Endodermal cell (in vitro differentiated cells): ENCODE data around the gene MRPL33. TPM values are rescaled to one million over a fixed set of nuclear protein-coding genes. Genes with fewer than 3 reads are reported as not detected.

ENCODE experiments used
- DNase-seq: peaks from one replicate; pipeline ENCODE4 v3.0.0-alpha.2; 2017
- H3K27ac ChIP-seq: 2 replicates; pipeline ENCODE4 v1.5.1; 2013; ENCODE audit warnings: mild to moderate bottlenecking, low read depth, low read length, moderate library complexity
- H3K27me3 ChIP-seq: 2 replicates; pipeline ENCODE4 v1.6.1; 2013; ENCODE audit warnings: mild to moderate bottlenecking, low read length, moderate library complexity; ENCODE audit not compliant: insufficient read depth, control insufficient read depth, poor library complexity, severe bottlenecking
- H3K36me3 ChIP-seq: 2 replicates; pipeline ENCODE4 v1.7.0; 2013; ENCODE audit warnings: mild to moderate bottlenecking, low read length, moderate library complexity; ENCODE audit not compliant: control insufficient read depth, insufficient read depth
- H3K4me1 ChIP-seq: one replicate; pipeline ENCODE4 v1.7.0; 2013; ENCODE audit warnings: low read length; ENCODE audit not compliant: control insufficient read depth, insufficient read depth
- H3K4me3 ChIP-seq: 2 replicates; pipeline ENCODE4 v1.5.1; 2013; ENCODE audit warnings: mild to moderate bottlenecking, low read length, moderate library complexity
- H3K9ac ChIP-seq: 2 replicates; pipeline ENCODE4 v1.6.1; 2013; ENCODE audit warnings: mild to moderate bottlenecking, low read length, moderate library complexity; ENCODE audit not compliant: poor library complexity, severe bottlenecking; ENCODE audit errors: extremely low read depth
- H3K9me3 ChIP-seq: 2 replicates; pipeline ENCODE4 v1.6.1; 2013; ENCODE audit warnings: mild to moderate bottlenecking, low read length, moderate library complexity; ENCODE audit not compliant: control insufficient read depth
- H3K27ac Mint-ChIP-seq: 2 replicates; pipeline ENCODE4 v1.8.0; 2020; ENCODE audit warnings: mixed read lengths
- H3K27me3 Mint-ChIP-seq: 2 replicates; pipeline ENCODE4 v1.8.0; 2021; ENCODE audit warnings: mild to moderate bottlenecking, mixed read lengths; ENCODE audit not compliant: insufficient read depth
- H3K36me3 Mint-ChIP-seq: 2 replicates; pipeline ENCODE4 v1.8.0; 2020; ENCODE audit warnings: low read depth, mixed read lengths
- H3K4me1 Mint-ChIP-seq: 2 replicates; pipeline ENCODE4 v1.8.0; 2020; ENCODE audit warnings: mixed read lengths
- H3K4me3 Mint-ChIP-seq: 2 replicates; pipeline ENCODE4 v1.8.0; 2020; ENCODE audit warnings: mild to moderate bottlenecking, moderate library complexity, mixed read lengths
- H3K9me3 Mint-ChIP-seq: 2 replicates; pipeline ENCODE4 v1.8.0; 2020; ENCODE audit warnings: mild to moderate bottlenecking, mixed read lengths
- WGBS, 2 experiments: methylation state at CpG; one replicate each; pipeline versions ENCODE4 v1.1.5 to v1.1.7; 2013; ENCODE audit warnings: missing lambda C conversion rate in 2 of 2, mixed read lengths in 1 of 2; ENCODE audit not compliant: insufficient coverage in 1 of 2, insufficient read length in 1 of 2; 5-methylcytosine and 5-hydroxymethylcytosine counted together
- total RNA-seq, 2 donors: library from RNA; stranded (reverse); fragmentation: NEBNext Ultra II Directional in 1 of 2; extraction: Animal tissue kit (Norgen Biotek cat#: 25700) in 1 of 2; gene quantifications; 2 replicates in 1 of 2; 3 replicates in 1 of 2; pipeline ENCODE4 v1.2.1, GENCODE V29; 2021
- TF ChIP-seq, protein P1 (sequence below): fragments of 200-600 bp; sonication (generic); conservative IDR thresholded peaks from 2 replicates; pipeline ENCODE4 v1.5.0; 2021; ENCODE audit warnings: antibody characterized with exemption, mild to moderate bottlenecking

Gene MRPL33
- total RNA-seq, 2 donors from 2014 or later: 69.5 to 80.6 TPM

- DNase-seq: no peak
- H3K9me3 ChIP-seq: no peaks in the 10 kb centered on the region
- H3K27ac Mint-ChIP-seq: no peak overlapping the region
- H3K4me1 Mint-ChIP-seq: no peaks in the 10 kb centered on the region
- no peaks in the 10 kb centered on the region for H3K9me3 Mint-ChIP-seq
- no peaks in the 10 kb centered on the region for H3K36me3 Mint-ChIP-seq
- H3K27me3 Mint-ChIP-seq: peaks cover 3% of the 10 kb centered on the region
- WGBS, 2 experiments: 90 to 92% methylated on average over 3 to 4 of the region's 4 CpGs
- no peak overlapping the region for H3K27ac ChIP-seq
- H3K4me3 ChIP-seq: no peak overlapping the region
- H3K4me1 ChIP-seq: no peaks in the 10 kb centered on the region
- TF ChIP-seq, protein P1, sequence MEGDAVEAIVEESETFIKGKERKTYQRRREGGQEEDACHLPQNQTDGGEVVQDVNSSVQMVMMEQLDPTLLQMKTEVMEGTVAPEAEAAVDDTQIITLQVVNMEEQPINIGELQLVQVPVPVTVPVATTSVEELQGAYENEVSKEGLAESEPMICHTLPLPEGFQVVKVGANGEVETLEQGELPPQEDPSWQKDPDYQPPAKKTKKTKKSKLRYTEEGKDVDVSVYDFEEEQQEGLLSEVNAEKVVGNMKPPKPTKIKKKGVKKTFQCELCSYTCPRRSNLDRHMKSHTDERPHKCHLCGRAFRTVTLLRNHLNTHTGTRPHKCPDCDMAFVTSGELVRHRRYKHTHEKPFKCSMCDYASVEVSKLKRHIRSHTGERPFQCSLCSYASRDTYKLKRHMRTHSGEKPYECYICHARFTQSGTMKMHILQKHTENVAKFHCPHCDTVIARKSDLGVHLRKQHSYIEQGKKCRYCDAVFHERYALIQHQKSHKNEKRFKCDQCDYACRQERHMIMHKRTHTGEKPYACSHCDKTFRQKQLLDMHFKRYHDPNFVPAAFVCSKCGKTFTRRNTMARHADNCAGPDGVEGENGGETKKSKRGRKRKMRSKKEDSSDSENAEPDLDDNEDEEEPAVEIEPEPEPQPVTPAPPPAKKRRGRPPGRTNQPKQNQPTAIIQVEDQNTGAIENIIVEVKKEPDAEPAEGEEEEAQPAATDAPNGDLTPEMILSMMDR: no peak
- no peaks in the 10 kb centered on the region for H3K36me3 ChIP-seq
- no peak overlapping the region for H3K9ac ChIP-seq
- H3K4me3 Mint-ChIP-seq: no peak overlapping the region
- H3K27me3 ChIP-seq: no peaks in the 10 kb centered on the region
These were observed 41.9 kb upstream of the MRPL33 start for GRCh38 chr2:27729614-27730013.

DNA sequence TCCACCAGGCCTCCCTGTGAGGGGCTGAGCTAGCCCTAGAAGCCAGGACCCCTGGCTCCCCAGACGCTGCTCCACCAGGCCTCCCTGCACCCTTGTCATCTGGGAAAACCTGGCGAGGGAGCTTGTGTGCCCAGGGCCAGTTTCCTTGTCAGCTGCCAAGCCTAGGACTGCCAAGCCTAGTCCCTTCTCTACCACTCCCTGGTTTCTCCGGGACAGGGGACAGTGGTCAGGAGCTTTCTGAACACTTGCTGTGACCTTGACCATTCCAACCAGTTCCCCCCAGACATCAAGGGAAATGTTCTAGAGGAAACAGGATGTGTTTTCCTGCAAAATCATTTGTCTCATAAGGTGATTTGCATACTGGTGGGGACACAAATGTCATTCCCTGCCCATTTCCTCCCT lies 41.3 kb upstream of the MRPL33 start:
- Mint-ChIP-seq H3K4me1 (peaks cover 4% of the 10 kb centered on the region), H3K4me3 (no peak overlapping the region), H3K27me3 (peaks cover 3% of the 10 kb centered on the region), H3K27ac (no peak overlapping the region), H3K9me3 (no peaks in the 10 kb centered on the region), H3K36me3 (no peaks in the 10 kb centered on the region)
- TF ChIP-seq, protein P1: no peak
- Histone ChIP-seq H3K4me1 (no peaks in the 10 kb centered on the region), H3K36me3 (no peaks in the 10 kb centered on the region), H3K4me3 (no peak overlapping the region), H3K9ac (no peak overlapping the region), H3K27ac (no peak overlapping the region), H3K27me3 (no peaks in the 10 kb centered on the region), H3K9me3 (no peaks in the 10 kb centered on the region)
- DNase-seq: no peak
- WGBS, 2 experiments: 85% methylated on average over 3 of the region's 3 CpGs; no CpG with 5 or more reads in 1 of the 2 experiments

DNA sequence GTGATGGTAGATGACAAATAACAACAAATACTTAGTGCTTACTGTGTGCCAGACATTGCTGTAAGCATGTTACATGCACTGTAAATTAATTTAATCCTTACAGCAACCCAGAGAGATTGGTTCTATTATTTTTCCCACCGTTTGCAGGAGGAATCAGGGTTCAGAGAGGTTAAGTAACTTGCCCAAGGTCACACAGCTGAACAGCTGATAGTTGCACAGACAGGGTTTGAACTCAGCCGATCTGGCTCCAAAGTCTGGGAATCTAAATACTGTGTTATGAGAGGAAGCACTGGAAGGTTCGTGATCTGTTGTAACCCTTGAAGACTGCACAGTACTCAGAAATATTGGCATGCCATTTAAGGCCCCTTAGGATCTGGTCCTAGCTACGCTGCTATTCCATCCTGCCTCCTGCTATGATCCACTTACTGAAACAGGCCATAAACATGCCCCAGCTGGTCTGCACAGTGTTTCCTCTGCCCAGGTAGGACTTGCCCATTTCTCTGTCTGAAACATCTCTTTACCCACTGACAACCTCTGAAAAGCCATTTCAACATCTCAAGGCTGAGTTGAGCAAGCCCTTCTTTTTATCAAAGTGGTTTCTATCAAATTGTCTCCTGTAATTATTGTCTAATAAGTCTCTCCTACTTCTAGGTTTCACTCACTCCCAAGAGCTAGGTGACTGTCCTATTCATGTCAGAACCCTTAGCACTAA lies 40.4 kb upstream of the MRPL33 start:
- no peaks in the 10 kb centered on the region for H3K9me3 ChIP-seq
- TF ChIP-seq, protein P1: no peak
- H3K4me1 ChIP-seq: no peaks in the 10 kb centered on the region
- no peak overlapping the region for H3K27ac ChIP-seq
- Mint-ChIP-seq H3K36me3 (no peaks in the 10 kb centered on the region), H3K27me3 (peaks cover 3% of the 10 kb centered on the region), H3K4me1 (peaks cover 4% of the 10 kb centered on the region), H3K27ac (no peak overlapping the region), H3K9me3 (no peaks in the 10 kb centered on the region), H3K4me3 (no peak overlapping the region)
- no peak overlapping the region for H3K9ac ChIP-seq
- 78 to 90% methylated on average over 3 to 4 of the region's 4 CpGs for WGBS, 2 experiments
- H3K4me3 ChIP-seq: no peak overlapping the region
- H3K27me3 ChIP-seq: no peaks in the 10 kb centered on the region
- DNase-seq: no peak
- no peaks in the 10 kb centered on the region for H3K36me3 ChIP-seq
